H1 (cell line): ENCODE data around the gene PSMA2. TPM values are rescaled to one million over a fixed set of nuclear protein-coding genes. Genes with fewer than 3 reads are reported as not detected.

Source experiments
- CTCF ChIA-PET: fragments of 300-600 bp; sonication (Branson Sonifier 250); formaldehyde crosslinking; loops from one replicate; lab custom pipeline; 2021; ENCODE audit not compliant: partially characterized antibody; lab: Charles Lee
- POLR2A ChIA-PET: fragments of 300-600 bp; sonication (Branson Sonifier 250); formaldehyde crosslinking; loops from one replicate; lab custom pipeline; 2021; ENCODE audit warnings: inconsistent platforms; ENCODE audit not compliant: partially characterized antibody; lab: Charles Lee
- DNase-seq, 2 experiments: peaks; one replicate each; pipeline versions ENCODE4 v3.0.0 to v3.0.0-alpha.2; 2010 to 2022; ENCODE audit warnings: low spot score in 2 of 2, low read depth in 1 of 2, mixed read lengths in 1 of 2
- FAIRE-seq: peaks from 2 replicates; lab custom pipeline; 2011; peaks lifted over from hg19 to GRCh38; lab: Jason Lieb, UNC
- H2AFZ ChIP-seq: 2 replicates; pipeline ENCODE4 v1.8.1; 2012; ENCODE audit warnings: low read length, inconsistent platforms
- H2AK5ac ChIP-seq: 2 replicates; pipeline ENCODE4 v1.6.1; 2013; ENCODE audit warnings: low read depth, low read length
- H2BK120ac ChIP-seq: replicated peaks from 2 replicates; pipeline ENCODE3; 2013; ENCODE audit warnings: low read depth, low read length, inconsistent platforms
- H2BK12ac ChIP-seq: 2 replicates; pipeline ENCODE4 v1.6.1; 2013; ENCODE audit warnings: low read depth, low read length
- H2BK15ac ChIP-seq: 2 replicates; pipeline ENCODE4 v1.6.1; 2013; ENCODE audit warnings: low read length
- H2BK20ac ChIP-seq: 2 replicates; pipeline ENCODE4 v1.6.1; 2013; ENCODE audit warnings: low read length
- H2BK5ac ChIP-seq: 2 replicates; pipeline ENCODE4 v1.6.1; 2013; ENCODE audit warnings: low read depth, low read length
- H3K14ac ChIP-seq: 2 replicates; pipeline ENCODE4 v1.6.1; 2013; ENCODE audit warnings: inconsistent platforms; ENCODE audit not compliant: insufficient read length
- H3K18ac ChIP-seq: 2 replicates; pipeline ENCODE4 v1.6.1; 2013; ENCODE audit warnings: low read length; ENCODE audit errors: extremely low read depth
- H3K23ac ChIP-seq: 2 replicates; pipeline ENCODE4 v1.6.1; 2013; ENCODE audit warnings: inconsistent platforms; ENCODE audit not compliant: insufficient read length
- H3K23me2 ChIP-seq: 2 replicates; pipeline ENCODE4 v1.6.1; 2013; ENCODE audit warnings: low read depth, low read length
- H3K27ac ChIP-seq: 2 replicates; pipeline ENCODE4 v1.6.1; 2011; ENCODE audit warnings: low read depth, low read length, inconsistent platforms
- H3K27me3 ChIP-seq, 4 experiments: replicated peaks in 1 of 4; 1 replicate in 1 of 4; 2 replicates in 3 of 4; pipeline versions ENCODE4 v1.6.1 to v1.8.1; 2011 to 2013; ENCODE audit warnings: low read length in 3 of 4, mild to moderate bottlenecking in 3 of 4, inconsistent platforms in 2 of 4, mixed read lengths in 2 of 4, moderate library complexity in 1 of 4; ENCODE audit not compliant: control insufficient read depth in 3 of 4, insufficient read depth in 3 of 4; ENCODE audit errors: extremely low read depth in 1 of 4
- H3K36me3 ChIP-seq, 4 experiments: 2 replicates each; pipeline versions ENCODE4 v1.6.1 to v1.8.1; 2011 to 2013; ENCODE audit warnings: mild to moderate bottlenecking in 4 of 4, low read length in 3 of 4, moderate library complexity in 2 of 4, control low read depth in 1 of 4, inconsistent platforms in 1 of 4; ENCODE audit not compliant: insufficient read depth in 4 of 4, control insufficient read depth in 2 of 4
- H3K4ac ChIP-seq: replicated peaks from 2 replicates; pipeline ENCODE3; 2013; ENCODE audit warnings: low read length, low read depth, mixed read lengths, inconsistent platforms; ENCODE audit not compliant: insufficient read length
- H3K4me1 ChIP-seq, 4 experiments: replicated peaks in 1 of 4; 1 replicate in 1 of 4; 2 replicates in 3 of 4; pipeline versions ENCODE4 v1.6.1 to v1.8.1; 2011 to 2013; ENCODE audit warnings: low read length in 3 of 4, inconsistent platforms in 2 of 4, mixed read lengths in 1 of 4; ENCODE audit not compliant: insufficient read depth in 4 of 4, control insufficient read depth in 3 of 4
- H3K4me2 ChIP-seq, 2 experiments: 2 replicates each; pipeline versions ENCODE4 v1.6.1 to v1.8.1; 2011 to 2013; ENCODE audit warnings: low read depth in 2 of 2, low read length in 2 of 2, control low read depth in 1 of 2, inconsistent platforms in 1 of 2, mild to moderate bottlenecking in 1 of 2; ENCODE audit not compliant: insufficient read depth in 1 of 2
- H3K4me3 ChIP-seq, 4 experiments: fragments of 200-600, 300-600 bp in 1 of 4; sonication (generic), shearing (Covaris generic), sonication (Bioruptor Twin) in 1 of 4; 2 replicates each; pipeline versions ENCODE4 v1.5.1 to v1.8.1; 2011 to 2016; ENCODE audit warnings: low read length in 4 of 4, low read depth in 3 of 4, control low read depth in 2 of 4, inconsistent platforms in 2 of 4, mild to moderate bottlenecking in 2 of 4, mixed read lengths in 1 of 4, moderate library complexity in 1 of 4; ENCODE audit not compliant: insufficient read depth in 2 of 4; ENCODE audit errors: extremely low read depth in 1 of 4
- H3K56ac ChIP-seq: replicated peaks from 2 replicates; pipeline ENCODE3; 2013; ENCODE audit warnings: low read depth, mild to moderate bottlenecking, mixed read lengths, low read length, inconsistent platforms; ENCODE audit not compliant: insufficient read length
- H3K79me1 ChIP-seq: 2 replicates; pipeline ENCODE4 v1.6.1; 2013; ENCODE audit warnings: low read depth, low read length, control low read depth
- H3K79me2 ChIP-seq, 2 experiments: 2 replicates each; pipeline versions ENCODE4 v1.6.1 to v1.8.1; 2012 to 2013; ENCODE audit warnings: low read length in 2 of 2, mild to moderate bottlenecking in 2 of 2, inconsistent platforms in 1 of 2; ENCODE audit not compliant: insufficient read depth in 2 of 2, control insufficient read depth in 1 of 2
- H3K9ac ChIP-seq, 4 experiments: replicated peaks in 1 of 4; 1 replicate in 1 of 4; 2 replicates in 3 of 4; pipeline versions ENCODE4 v1.6.1 to v1.8.1; 2011 to 2013; ENCODE audit warnings: low read depth in 3 of 4, low read length in 3 of 4, control low read depth in 2 of 4, mild to moderate bottlenecking in 2 of 4, moderate library complexity in 2 of 4, inconsistent platforms in 1 of 4; ENCODE audit errors: extremely low read depth in 1 of 4
- H3K9me3 ChIP-seq, 2 experiments: 2 replicates each; pipeline versions ENCODE4 v1.6.1 to v1.8.1; 2012 to 2013; ENCODE audit warnings: mild to moderate bottlenecking in 2 of 2, moderate library complexity in 2 of 2, control low read depth in 1 of 2, inconsistent platforms in 1 of 2, low read depth in 1 of 2, low read length in 1 of 2, mixed read lengths in 1 of 2; ENCODE audit not compliant: insufficient read depth in 2 of 2
- H4K20me1 ChIP-seq, 2 experiments: replicated peaks in 1 of 2; 2 replicates each; pipeline versions ENCODE3 to v1.8.1; 2011 to 2013; ENCODE audit warnings: inconsistent platforms in 2 of 2, low read length in 2 of 2, mild to moderate bottlenecking in 1 of 2; ENCODE audit not compliant: insufficient read depth in 2 of 2, control insufficient read depth in 1 of 2
- H4K5ac ChIP-seq: 2 replicates; pipeline ENCODE4 v1.6.1; 2013; ENCODE audit warnings: low read length, low read depth, mixed read lengths, inconsistent platforms; ENCODE audit not compliant: insufficient read length
- H4K8ac ChIP-seq: 2 replicates; pipeline ENCODE4 v1.8.0; 2013; ENCODE audit warnings: mild to moderate bottlenecking, moderate library complexity, low read length, inconsistent platforms; ENCODE audit not compliant: insufficient read depth; ENCODE audit errors: extremely low read depth
- H4K91ac ChIP-seq: replicated peaks from 2 replicates; pipeline ENCODE3; 2013; ENCODE audit warnings: low read length, mixed read lengths, inconsistent platforms; ENCODE audit not compliant: insufficient read length
- CEBPB ChIP-seq: IDR thresholded peaks from 2 replicates; pipeline ENCODE4 v1.6.1; 2012; ENCODE audit warnings: low read depth, low read length
- EGR1 ChIP-seq: IDR thresholded peaks from 2 replicates; pipeline ENCODE4 v1.6.1; 2011; ENCODE audit warnings: low read depth, low read length, borderline replicate concordance
- GABPA ChIP-seq: IDR thresholded peaks from 2 replicates; pipeline ENCODE4 v1.6.1; 2011; ENCODE audit warnings: mild to moderate bottlenecking, low read length, moderate library complexity, borderline replicate concordance; ENCODE audit not compliant: insufficient read depth
- GTF2F1 ChIP-seq: IDR thresholded peaks from 2 replicates; pipeline ENCODE4 v1.6.1; 2012; ENCODE audit warnings: low read depth, low read length, improper control_type of control experiment, borderline replicate concordance
- HDAC2 ChIP-seq, 2 experiments: fragments of 300-600 bp in 1 of 2; sonication (generic) in 1 of 2; IDR thresholded peaks; 2 replicates each; pipeline ENCODE4 v1.6.1; 2011 to 2012; ENCODE audit warnings: low read depth in 2 of 2, low read length in 2 of 2, mild to moderate bottlenecking in 2 of 2, moderate library complexity in 2 of 2, borderline replicate concordance in 1 of 2, inconsistent platforms in 1 of 2
- PHF8 ChIP-seq: fragments of 200-600 bp; sonication (generic); conservative IDR thresholded peaks from 2 replicates; pipeline ENCODE4 v1.7.1; 2012; ENCODE audit warnings: low read depth, mild to moderate bottlenecking, inconsistent platforms, low read length, moderate library complexity
- RBBP5 ChIP-seq: IDR thresholded peaks from 2 replicates; pipeline ENCODE4 v1.7.1; 2012; ENCODE audit warnings: low read depth, mild to moderate bottlenecking, inconsistent platforms, low read length, moderate library complexity, borderline replicate concordance
- SIN3A ChIP-seq, 2 experiments: IDR thresholded peaks in 1 of 2; conservative IDR thresholded peaks in 1 of 2; 2 replicates each; pipeline ENCODE4 v1.6.1; 2011 to 2012; ENCODE audit warnings: low read length in 2 of 2, improper control_type of control experiment in 1 of 2, low read depth in 1 of 2, mild to moderate bottlenecking in 1 of 2
- SIX5 ChIP-seq: IDR thresholded peaks from 2 replicates; pipeline ENCODE4 v1.6.1; 2011; ENCODE audit warnings: mild to moderate bottlenecking, low read depth, low read length
- SP1 ChIP-seq: IDR thresholded peaks from 2 replicates; pipeline ENCODE4 v1.6.1; 2011; ENCODE audit warnings: low read depth, low read length
- SP4 ChIP-seq: IDR thresholded peaks from 2 replicates; pipeline ENCODE4 v1.6.1; 2012; ENCODE audit warnings: low read length, inconsistent platforms
- SRF ChIP-seq: IDR thresholded peaks from 2 replicates; pipeline ENCODE4 v1.6.1; 2011; ENCODE audit warnings: mild to moderate bottlenecking, low read depth, low read length, moderate library complexity
- SUZ12 ChIP-seq: fragments of 200-600 bp; sonication (generic); IDR thresholded peaks from 2 replicates; pipeline ENCODE4 v1.6.1; 2012; ENCODE audit warnings: mild to moderate bottlenecking, inconsistent platforms, low read length, moderate library complexity, mixed read lengths
- WGBS, 2 experiments: shearing (Covaris generic) in 1 of 2; methylation state at CpG; one replicate each; pipeline versions ENCODE4 v1.1.6 to v1.1.7; 2013 to 2015; ENCODE audit warnings: low lambda C conversion rate in 2 of 2, mixed read lengths in 2 of 2, inconsistent platforms in 1 of 2, low coverage in 1 of 2, missing lambda C conversion rate in 1 of 2; ENCODE audit not compliant: insufficient replicate concordance in 2 of 2, insufficient coverage in 1 of 2, insufficient read length in 1 of 2; ENCODE audit errors: extremely low coverage in 1 of 2, missing lambda C conversion rate in 1 of 2; 5-methylcytosine and 5-hydroxymethylcytosine counted together
- polyA plus RNA-seq, 7 experiments: library from polyadenylated mRNA; depleted of rRNA in 3 of 7; stranded (reverse) in 5 of 7; unstranded in 2 of 7; fragments of >200 nt in 5 of 7; fragments of 200-250 nt in 2 of 7; gene quantifications; 1 replicate in 5 of 7; 2 replicates in 1 of 7; 4 replicates in 1 of 7; pipeline versions ENCODE4 v1.2.1 to v1.2.3, GENCODE V29; 2011 to 2013; ENCODE audit warnings: missing spikeins in 2 of 7, mixed read lengths in 2 of 7
- total RNA-seq: library from RNA; stranded (reverse); fragmentation: NEBNext Ultra II Directional; extraction: Animal tissue kit (Norgen Biotek cat#: 25700); gene quantifications from 2 replicates; pipeline ENCODE4 v1.2.1, GENCODE V29; 2021
- TF ChIP-seq, protein P1 (sequence below): IDR thresholded peaks from 2 replicates; pipeline ENCODE4 v1.6.1; 2011; ENCODE audit warnings: low read length, improper control_type of control experiment

Gene PSMA2
- total and polyA plus RNA-seq, 2 of the 8 experiments (the other 6 are each of a cell fraction or from before 2014, with no cell fraction given): 211 to 259 TPM

DNA sequence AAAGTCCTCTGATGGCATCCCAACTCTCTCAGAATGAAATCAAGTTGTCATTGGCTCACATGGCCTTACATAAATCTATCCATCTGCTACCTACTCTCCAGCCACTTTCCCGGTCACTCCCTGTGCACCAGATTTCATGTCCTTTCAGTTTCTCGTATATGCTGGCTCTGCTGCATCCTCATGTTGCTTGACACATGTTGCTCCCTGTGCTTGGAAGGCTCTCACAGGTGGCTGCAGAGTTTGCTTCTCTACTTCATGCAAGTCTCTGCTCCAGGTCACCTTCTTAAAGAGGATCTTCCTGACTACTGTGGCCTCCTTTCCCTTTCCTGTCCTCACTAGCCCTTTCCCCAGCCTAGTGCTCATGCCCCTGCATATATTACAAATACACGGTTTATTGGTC lies 48.5 kb upstream of the PSMA2 start:
- 96% methylated on average over 3 of the region's 3 CpGs; no CpG with 5 or more reads in 1 of the 2 experiments for WGBS, 2 experiments
- H2BK12ac ChIP-seq: no peak overlapping the region
- H4K91ac ChIP-seq: no peak overlapping the region
- no peak overlapping the region for H3K23ac ChIP-seq
- H4K8ac ChIP-seq: no peak overlapping the region
- H3K4me2 ChIP-seq: no peak overlapping the region
- no peak overlapping the region for H3K56ac ChIP-seq
- H3K36me3 ChIP-seq: no peaks in the 10 kb centered on the region
- H2BK20ac ChIP-seq: no peak overlapping the region
- H3K23me2 ChIP-seq: no peaks in the 10 kb centered on the region
- H3K4me3 ChIP-seq: no peak overlapping the region
- no peak overlapping the region for H2BK5ac ChIP-seq
- no peak overlapping the region for H3K9ac ChIP-seq
- H3K18ac ChIP-seq: no peak overlapping the region
- H2AK5ac ChIP-seq: no peak overlapping the region
- no peak overlapping the region for H2AFZ ChIP-seq
- no peak for FAIRE-seq
- H3K4ac ChIP-seq: no peak overlapping the region
- no peaks in the 10 kb centered on the region; a peak in 1 of 4 replicates for H3K9me3 ChIP-seq
- H2BK120ac ChIP-seq: no peak overlapping the region
- H4K5ac ChIP-seq: no peak overlapping the region
- CTCF ChIA-PET: no interaction called here
- no peaks in the 10 kb centered on the region for H3K79me1 ChIP-seq
- H2BK15ac ChIP-seq: no peak overlapping the region
- H3K14ac ChIP-seq: no peak overlapping the region
- H3K27ac ChIP-seq: no peak overlapping the region
- no peaks in the 10 kb centered on the region for H3K79me2 ChIP-seq
- no peaks in the 10 kb centered on the region for H3K4me1 ChIP-seq
- no peaks in the 10 kb centered on the region for H4K20me1 ChIP-seq
- DNase-seq: no peak
- POLR2A ChIA-PET: no interaction called here
- H3K27me3 ChIP-seq: no peaks in the 10 kb centered on the region
- no peak for TF ChIP-seq SIX5
- no peak for TF ChIP-seq SP1
- no peak for TF ChIP-seq SRF
- TF ChIP-seq, protein P1, sequence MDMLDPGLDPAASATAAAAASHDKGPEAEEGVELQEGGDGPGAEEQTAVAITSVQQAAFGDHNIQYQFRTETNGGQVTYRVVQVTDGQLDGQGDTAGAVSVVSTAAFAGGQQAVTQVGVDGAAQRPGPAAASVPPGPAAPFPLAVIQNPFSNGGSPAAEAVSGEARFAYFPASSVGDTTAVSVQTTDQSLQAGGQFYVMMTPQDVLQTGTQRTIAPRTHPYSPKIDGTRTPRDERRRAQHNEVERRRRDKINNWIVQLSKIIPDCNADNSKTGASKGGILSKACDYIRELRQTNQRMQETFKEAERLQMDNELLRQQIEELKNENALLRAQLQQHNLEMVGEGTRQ: no peak
- TF ChIP-seq CEBPB: no peak
- no peak for TF ChIP-seq HDAC2 (IDR thresholded peaks at IDR 0.05; ENCODE audit: borderline replicate concordance in 1 of 2, low read depth in 2 of 2, low read length in 2 of 2)
- no peak for TF ChIP-seq SP4
- TF ChIP-seq PHF8: no peak
- TF ChIP-seq EGR1: no peak
- no peak for TF ChIP-seq GABPA
- TF ChIP-seq SIN3A (conservative IDR thresholded peaks at IDR 0.05 in 1 of 2, IDR thresholded peaks at IDR 0.05 in 1 of 2; ENCODE audit: low read depth in 1 of 2, low read length in 2 of 2): no peak
- no peak for TF ChIP-seq RBBP5
- no peak for TF ChIP-seq GTF2F1
- TF ChIP-seq SUZ12: no peak
